Measurements from ENCODE around the gene DENND4B. TPM values are rescaled to one million over a fixed set of nuclear protein-coding genes. Genes with fewer than 3 reads are reported as not detected.
"Not testable (repeated sequence)": the region's sequence is repeated elsewhere in the genome, so short reads cannot be mapped to it uniquely, and the experiment has no call there.

DENND4B gene
- total and polyA plus RNA-seq, 7 donors = 23.1 to 75.4 (median 47.1) TPM

GRCh38 chr1:153916297-153916696 lies 30.2 kb downstream of the DENND4B start:
- ATAC-seq (no peak), DNase-seq (no peak)
- peaks cover 0 to 14% of the 10 kb centered on the region in 2 donors for H3K36me3 ChIP-seq (ENCODE audit: insufficient read depth in 1 of 2, low read depth in 1 of 2)
- 78 to 86% (median 86%) methylated on average over 4 of the region's 4 CpGs for WGBS, 3 donors
- TF ChIP-seq CTCF (IDR thresholded peaks at IDR 0.05) = no peak
- H3K27me3 ChIP-seq (ENCODE audit: insufficient read depth in 3 of 3, low read length in 2 of 3) = no peaks in the 10 kb centered on the region
- H3K9me3 ChIP-seq = no peaks in the 10 kb centered on the region
- no peak overlapping the region for H3K4me3 ChIP-seq
- H3K4me1 ChIP-seq = peaks cover 41% of the 10 kb centered on the region
- no peak overlapping the region for H3K27ac ChIP-seq
- intact Hi-C loops (cut with DNase I) = no loop called here

GRCh38 chr1:153912349-153912748 lies 34.2 kb downstream of the DENND4B start:
- no peak for TF ChIP-seq CTCF (IDR thresholded peaks at IDR 0.05)
- WGBS, 3 donors = 45 to 72% (median 47%) methylated on average over 2 of the region's 2 CpGs
- no peaks in the 10 kb centered on the region for H3K9me3 ChIP-seq
- H3K27me3 ChIP-seq (ENCODE audit: insufficient read depth in 3 of 3, low read length in 2 of 3) = no peaks in the 10 kb centered on the region
- peaks cover 0 to 25% of the 10 kb centered on the region in 2 donors for H3K36me3 ChIP-seq (ENCODE audit: insufficient read depth in 1 of 2, low read depth in 1 of 2)
- no peak for ATAC-seq
- no peak overlapping the region for H3K4me3 ChIP-seq
- no peak overlapping the region for H3K27ac ChIP-seq
- intact Hi-C loops (cut with DNase I) = no loop called here
- DNase-seq = no peak
- peaks cover 10% of the 10 kb centered on the region for H3K4me1 ChIP-seq

- DNase-seq; H3K9me3 ChIP-seq; ATAC-seq; intact Hi-C loops (cut with DNase I); H3K27me3 ChIP-seq (ENCODE audit: insufficient read depth in 3 of 3, low read length in 2 of 3); H3K4me3 ChIP-seq; H3K27ac ChIP-seq; H3K4me1 ChIP-seq: not testable (repeated sequence)
- 84 to 89% (median 85%) methylated on average over 6 of the region's 6 CpGs for WGBS, 3 donors
- H3K36me3 ChIP-seq (ENCODE audit: insufficient read depth in 1 of 2, low read depth in 1 of 2) = peaks cover 0 to 24% of the 10 kb centered on the region in 2 donors
These were observed 36.0 kb downstream of the DENND4B start for GRCh38 chr1:153910560-153910959.

- H3K36me3 ChIP-seq (ENCODE audit: insufficient read depth in 1 of 2, low read depth in 1 of 2) = peaks cover 0 to 19% of the 10 kb centered on the region in 2 donors
- no peak for TF ChIP-seq CTCF (IDR thresholded peaks at IDR 0.05)
- WGBS, 3 donors = 94 to 97% (median 97%) methylated on average over 6 of the region's 6 CpGs
- H3K27me3 ChIP-seq (ENCODE audit: insufficient read depth in 3 of 3, low read length in 2 of 3) = no peaks in the 10 kb centered on the region
- H3K27ac ChIP-seq = no peak overlapping the region
- no peaks in the 10 kb centered on the region for H3K9me3 ChIP-seq
- no peak overlapping the region for H3K4me3 ChIP-seq
- peaks cover 12% of the 10 kb centered on the region for H3K4me1 ChIP-seq
- DNase-seq = no peak
- no peak for ATAC-seq
- intact Hi-C loops (cut with DNase I) = no loop called here
These were observed 38.4 kb downstream of the DENND4B start for GRCh38 chr1:153908071-153908470.

GRCh38 chr1:153907134-153907533 lies 39.4 kb downstream of the DENND4B start:
- Histone ChIP-seq H3K9me3 (no peaks in the 10 kb centered on the region), H3K4me3 (no peak overlapping the region), H3K36me3 (ENCODE audit: insufficient read depth in 1 of 2, low read depth in 1 of 2) (peaks cover 0 to 19% of the 10 kb centered on the region in 2 donors), H3K27me3 (ENCODE audit: insufficient read depth in 3 of 3, low read length in 2 of 3) (no peaks in the 10 kb centered on the region), H3K4me1 (peaks cover 12% of the 10 kb centered on the region), H3K27ac (no peak overlapping the region)
- no peak for TF ChIP-seq CTCF (IDR thresholded peaks at IDR 0.05)
- ATAC-seq (no peak), DNase-seq (no peak)
- WGBS, 3 donors = 89 to 96% (median 93%) methylated on average over 6 of the region's 6 CpGs
- intact Hi-C loops (cut with DNase I) = no loop called here

Measured in psoas muscle (tissue), 8 donors.